ENCODE data around the gene INSYN2B. TPM values are rescaled to one million over a fixed set of nuclear protein-coding genes. Genes with fewer than 3 reads are reported as not detected.

Gene INSYN2B
- total and polyA plus RNA-seq, 2 of the 8 experiments (the other 6 are each of a cell fraction or from before 2014, with no cell fraction given): not detected

DNA sequence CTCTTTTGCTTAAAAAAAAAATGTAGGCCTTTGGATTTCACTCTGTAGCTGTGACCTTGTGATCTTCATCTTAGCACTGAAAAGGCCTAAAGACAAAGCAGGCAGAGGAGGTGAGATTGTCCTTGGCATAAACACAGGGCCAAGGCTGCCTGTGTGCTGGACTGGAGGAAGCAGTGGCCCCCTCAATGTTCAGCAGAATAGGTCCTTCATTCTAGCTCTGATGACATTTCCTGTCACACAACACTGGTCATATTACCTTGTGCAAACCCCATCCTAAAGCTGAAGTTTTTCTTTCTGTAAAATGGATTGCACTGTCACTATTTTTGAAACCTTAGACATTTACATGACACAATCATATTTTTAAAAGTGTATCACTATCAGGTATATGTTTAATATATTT, 147.4 kb downstream of the INSYN2B start:
- Histone ChIP-seq H3K9ac (replicated peaks in 1 of 4; ENCODE audit: extremely low read depth in 1 of 4, low read depth in 3 of 4, low read length in 3 of 4) (no peak overlapping the region), H3K14ac (ENCODE audit: insufficient read length) (no peak overlapping the region), H3K23me2 (ENCODE audit: low read depth, low read length) (no peaks in the 10 kb centered on the region), H3K9me3 (ENCODE audit: insufficient read depth in 2 of 2, low read depth in 1 of 2, low read length in 1 of 2) (no peaks in the 10 kb centered on the region), H3K36me3 (ENCODE audit: control insufficient read depth in 2 of 4, insufficient read depth in 4 of 4, low read length in 3 of 4) (no peaks in the 10 kb centered on the region), H3K56ac (replicated peaks; ENCODE audit: insufficient read length, low read depth, low read length) (peak overlapping the region; percentile 38), H3K4ac (replicated peaks; ENCODE audit: insufficient read length, low read depth, low read length) (no peak overlapping the region), H2AFZ (ENCODE audit: low read length) (no peak overlapping the region), H2BK5ac (ENCODE audit: low read depth, low read length) (no peak overlapping the region), H3K27me3 (replicated peaks in 1 of 4; ENCODE audit: control insufficient read depth in 3 of 4, extremely low read depth in 1 of 4, insufficient read depth in 3 of 4, low read length in 3 of 4) (no peaks in the 10 kb centered on the region), H3K4me1 (replicated peaks in 1 of 4; ENCODE audit: control insufficient read depth in 3 of 4, insufficient read depth in 4 of 4, low read length in 3 of 4) (peaks cover 0 to 3% (median under 1%) of the 10 kb centered on the region in 4 experiments; a peak in 1 of 7 replicates), H4K91ac (replicated peaks; ENCODE audit: insufficient read length, low read length) (no peak overlapping the region), H2BK120ac (replicated peaks; ENCODE audit: low read depth, low read length) (no peak overlapping the region), H3K79me2 (ENCODE audit: control insufficient read depth in 1 of 2, insufficient read depth in 2 of 2, low read length in 2 of 2) (no peaks in the 10 kb centered on the region), H4K5ac (ENCODE audit: insufficient read length, low read depth, low read length) (no peak overlapping the region), H3K4me3 (ENCODE audit: extremely low read depth in 1 of 4, insufficient read depth in 2 of 4, low read depth in 3 of 4, low read length in 4 of 4) (no peak overlapping the region), H3K23ac (ENCODE audit: insufficient read length) (no peak overlapping the region), H3K4me2 (ENCODE audit: insufficient read depth in 1 of 2, low read depth in 2 of 2, low read length in 2 of 2) (no peak overlapping the region), H4K20me1 (replicated peaks in 1 of 2; ENCODE audit: control insufficient read depth in 1 of 2, insufficient read depth in 2 of 2, low read length in 2 of 2) (no peaks in the 10 kb centered on the region), H2BK15ac (ENCODE audit: low read length) (no peak overlapping the region), H3K18ac (ENCODE audit: extremely low read depth, low read length) (no peak overlapping the region), H3K79me1 (ENCODE audit: low read depth, low read length) (no peaks in the 10 kb centered on the region), H2AK5ac (ENCODE audit: low read depth, low read length) (no peak overlapping the region), H2BK12ac (ENCODE audit: low read depth, low read length) (no peak overlapping the region), H4K8ac (ENCODE audit: extremely low read depth, insufficient read depth, low read length) (no peak overlapping the region), H3K27ac (ENCODE audit: low read depth, low read length) (no peak overlapping the region), H2BK20ac (ENCODE audit: low read length) (no peak overlapping the region)
- no peak for FAIRE-seq
- TF ChIP-seq, protein P1, sequence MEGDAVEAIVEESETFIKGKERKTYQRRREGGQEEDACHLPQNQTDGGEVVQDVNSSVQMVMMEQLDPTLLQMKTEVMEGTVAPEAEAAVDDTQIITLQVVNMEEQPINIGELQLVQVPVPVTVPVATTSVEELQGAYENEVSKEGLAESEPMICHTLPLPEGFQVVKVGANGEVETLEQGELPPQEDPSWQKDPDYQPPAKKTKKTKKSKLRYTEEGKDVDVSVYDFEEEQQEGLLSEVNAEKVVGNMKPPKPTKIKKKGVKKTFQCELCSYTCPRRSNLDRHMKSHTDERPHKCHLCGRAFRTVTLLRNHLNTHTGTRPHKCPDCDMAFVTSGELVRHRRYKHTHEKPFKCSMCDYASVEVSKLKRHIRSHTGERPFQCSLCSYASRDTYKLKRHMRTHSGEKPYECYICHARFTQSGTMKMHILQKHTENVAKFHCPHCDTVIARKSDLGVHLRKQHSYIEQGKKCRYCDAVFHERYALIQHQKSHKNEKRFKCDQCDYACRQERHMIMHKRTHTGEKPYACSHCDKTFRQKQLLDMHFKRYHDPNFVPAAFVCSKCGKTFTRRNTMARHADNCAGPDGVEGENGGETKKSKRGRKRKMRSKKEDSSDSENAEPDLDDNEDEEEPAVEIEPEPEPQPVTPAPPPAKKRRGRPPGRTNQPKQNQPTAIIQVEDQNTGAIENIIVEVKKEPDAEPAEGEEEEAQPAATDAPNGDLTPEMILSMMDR (IDR thresholded peaks at IDR 0.05; ENCODE audit: control extremely low read depth in 1 of 3, insufficient read depth in 1 of 3, low read depth in 1 of 3, low read length in 3 of 3): no peak
- TF ChIP-seq EP300 (IDR thresholded peaks at IDR 0.05; ENCODE audit: borderline replicate concordance in 1 of 2, low read depth in 2 of 2, low read length in 2 of 2) (no peak), CHD2 (IDR thresholded peaks at IDR 0.05; ENCODE audit: low read length) (no peak), KDM5A (IDR thresholded peaks at IDR 0.05; ENCODE audit: low read length) (no peak)
- no peak for DNase-seq (ENCODE audit: low read depth in 1 of 2, low spot score in 2 of 2)
- POLR2A ChIA-PET (ENCODE audit: partially characterized antibody): no interaction called here
- CTCF ChIA-PET (ENCODE audit: partially characterized antibody): interaction anchor here (0.6 to 1.4 kb wide), 3 partner anchors 76 to 148 kb away, joined by 3 to 4 read pairs (median 3); partner anchors contain the start of gene INSYN2B
